K562 (cell line): Measurements from ENCODE around the gene KDM4F. TPM values are rescaled to one million over a fixed set of nuclear protein-coding genes. Genes with fewer than 3 reads are reported as not detected.

Source experiments
- ATF7 ChIP-seq: fragments of 450-650 bp; IDR thresholded peaks from 2 replicates; pipeline ENCODE4 v1.7.1; 2014; ENCODE audit warnings: mild to moderate bottlenecking, moderate library complexity
- BHLHE40 ChIP-seq: IDR thresholded peaks from 2 replicates; pipeline ENCODE4 v1.6.1; 2011; ENCODE audit warnings: low read length, improper control_type of control experiment
- JUNB ChIP-seq: fragments of 450-650 bp; formaldehyde crosslinking; conservative IDR thresholded peaks from 2 replicates; pipeline ENCODE4 v1.4.0; 2020; ENCODE audit warnings: mild to moderate bottlenecking
- MEIS2 ChIP-seq: fragments of 450-650 bp; IDR thresholded peaks from 2 replicates; pipeline ENCODE4 v1.6.1; 2014; ENCODE audit warnings: mild to moderate bottlenecking; ENCODE audit not compliant: partially characterized antibody
- MTA1 ChIP-seq: fragments of 450-650 bp; IDR thresholded peaks from 2 replicates; pipeline ENCODE4 v1.6.1; 2017; ENCODE audit warnings: borderline replicate concordance
- MYC ChIP-seq, 2 experiments: fragments of 250-450 bp in 1 of 2; sonication (Bioruptor Pico) in 1 of 2; IDR thresholded peaks; 2 replicates each; pipeline versions ENCODE4 v1.5.1 to v1.6.1; 2012 to 2021; ENCODE audit warnings: low read depth in 2 of 2, borderline replicate concordance in 1 of 2, improper control_type of control experiment in 1 of 2, low read length in 1 of 2, mild to moderate bottlenecking in 1 of 2, moderate library complexity in 1 of 2
- OTX1 ChIP-seq: fragments of 450-650 bp; formaldehyde crosslinking; IDR thresholded peaks from 2 replicates; pipeline ENCODE4 v1.4.0; 2022; ENCODE audit warnings: mild to moderate bottlenecking
- PHF8 ChIP-seq: fragments of 200-600 bp; sonication (generic); IDR thresholded peaks from 2 replicates; pipeline ENCODE4 v1.6.1; 2012; ENCODE audit warnings: mixed run types, mild to moderate bottlenecking, inconsistent platforms, low read length, moderate library complexity, borderline replicate concordance
- POLR3G ChIP-seq: IDR thresholded peaks from 2 replicates; pipeline ENCODE4 v1.6.1; 2011; ENCODE audit not compliant: insufficient read length, insufficient replicate concordance; ENCODE audit errors: extremely low read depth
- REST ChIP-seq, 2 experiments: fragments of 450-650 bp; formaldehyde crosslinking in 1 of 2; IDR thresholded peaks; 2 replicates each; pipeline versions ENCODE4 v1.4.0 to v1.6.1; 2014 to 2020; ENCODE audit warnings: mild to moderate bottlenecking in 2 of 2, borderline replicate concordance in 1 of 2, low read depth in 1 of 2
- SNIP1 ChIP-seq: fragments of 450-650 bp; IDR thresholded peaks from 2 replicates; pipeline ENCODE4 v1.7.1; 2017; ENCODE audit warnings: low read depth, mild to moderate bottlenecking
- SOX6 ChIP-seq: fragments of 450-650 bp; IDR thresholded peaks from 2 replicates; pipeline ENCODE4 v1.6.1; 2014; ENCODE audit warnings: mild to moderate bottlenecking
- XRCC4 ChIP-seq: IDR thresholded peaks from one replicate; pipeline ENCODE4 v1.6.1; 2011; ENCODE audit not compliant: insufficient read depth, insufficient read length; ENCODE audit errors: extremely low read depth
- ZBTB12 ChIP-seq: fragments of 250-450 bp; sonication (Bioruptor Pico); IDR thresholded peaks from 2 replicates; pipeline ENCODE4 v1.4.0; 2020
- ZKSCAN3 ChIP-seq: fragments of 250-450 bp; sonication (Bioruptor Pico); IDR thresholded peaks from 2 replicates; pipeline ENCODE4 v1.4.0; 2020
- ZNF668 ChIP-seq: fragments of 250-450 bp; sonication (Bioruptor Pico); IDR thresholded peaks from 2 replicates; pipeline ENCODE4 v1.8.0; 2022; ENCODE audit warnings: mild to moderate bottlenecking, inconsistent platforms
- ZNF766 ChIP-seq: fragments of 200-800 bp; sonication (Bioruptor generic); conservative IDR thresholded peaks from 2 replicates; pipeline ENCODE4 v1.6.1; 2016; ENCODE audit warnings: missing genetic modification characterization, missing compliant biosample characterization
- ZNF785 ChIP-seq: fragments of 250-450 bp; sonication (Bioruptor Pico); IDR thresholded peaks from 2 replicates; pipeline ENCODE4 v1.4.0; 2020; ENCODE audit warnings: mild to moderate bottlenecking
- polyA plus RNA-seq, 8 experiments: library from polyadenylated mRNA; depleted of rRNA in 4 of 8; stranded (reverse) in 5 of 8; unstranded in 3 of 8; fragments of >200 nt; fragmentation: Nextera tagmentation in 2 of 8; fragmentation: Illumina TruSeq in 1 of 8; extraction: Ambion mirVana in 2 of 8; extraction: Trizol in 1 of 8; gene quantifications; 2 replicates each; pipeline versions ENCODE4 v1.2.1 to v1.2.3, GENCODE V29; 2011 to 2014; ENCODE audit warnings: inconsistent platforms in 1 of 8, missing spikeins in 1 of 8
- total RNA-seq, 7 experiments: library from RNA; depleted of rRNA in 6 of 7; stranded (reverse); fragments of >200 nt in 6 of 7; fragmentation: Illumina TruSeq in 2 of 7; extraction: Trizol in 2 of 7; gene quantifications; 2 replicates each; pipeline versions ENCODE4 v1.2.1 to v1.2.3, GENCODE V29; 2011 to 2021; ENCODE audit warnings: low replicate concordance in 1 of 7

KDM4F gene
- total and polyA plus RNA-seq, 9 of the 15 experiments (the other 6 are each of a cell fraction or from before 2014, with no cell fraction given) = not detected

- TF ChIP-seq REST (IDR thresholded peaks at IDR 0.05; ENCODE audit: borderline replicate concordance) = peak; percentile 76; the same call in 1 of the 2 replicates
- no peak for TF ChIP-seq REST (CRISPR knock-in tag; IDR thresholded peaks at IDR 0.05; ENCODE audit: low read depth)
- TF ChIP-seq POLR3G = no peak
- peak; percentile 56; the same call in 1 of the 2 replicates for TF ChIP-seq ATF7
- peak; percentile 94 for TF ChIP-seq SOX6
- peak; percentile 80 for TF ChIP-seq MEIS2
- TF ChIP-seq ZNF668 = peak; percentile 45; the same call in 1 of the 2 replicates
- TF ChIP-seq BHLHE40 = no peak
- TF ChIP-seq MYC (IDR thresholded peaks at IDR 0.05; ENCODE audit: low read depth, low read length) = no peak; the same call in 1 of the 2 replicates
- no peak for TF ChIP-seq MYC (CRISPR knock-in tag; IDR thresholded peaks at IDR 0.05; ENCODE audit: borderline replicate concordance, low read depth)
- TF ChIP-seq ZNF785 (CRISPR knock-in tag) = no peak
- TF ChIP-seq PHF8 = no peak
- TF ChIP-seq ZKSCAN3 = no peak
- no peak for TF ChIP-seq ZBTB12 (CRISPR knock-in tag)
- TF ChIP-seq XRCC4 = no peak
- peak; percentile 95 for TF ChIP-seq ZNF766 (CRISPR knock-in tag)
- no peak for TF ChIP-seq JUNB (CRISPR knock-in tag)
- peak; percentile 94 for TF ChIP-seq MTA1
- peak; percentile 30; the same call in 1 of the 2 replicates for TF ChIP-seq OTX1 (CRISPR knock-in tag)
- no peak for TF ChIP-seq SNIP1
Observed at GRCh38 chr11:95100191-95100648, 51.0 kb downstream of the KDM4F start (continued).
